Epithelial cell of proximal tubule (primary cell): Measurements from ENCODE around the gene TSN. TPM values are rescaled to one million over a fixed set of nuclear protein-coding genes. Genes with fewer than 3 reads are reported as not detected.

Experiments used
- DNase-seq: peaks from one replicate; pipeline ENCODE4 v3.0.0-alpha.2; 2011; ENCODE audit warnings: low read depth
- H3K4me3 ChIP-seq: 2 replicates; pipeline ENCODE4 v1.5.1; 2011; ENCODE audit warnings: low read depth, mild to moderate bottlenecking, low read length
- CTCF ChIP-seq: conservative IDR thresholded peaks from 2 replicates; pipeline ENCODE4 v1.5.1; 2012; ENCODE audit warnings: low read depth, mild to moderate bottlenecking, low read length
- total RNA-seq: library from RNA; depleted of rRNA; stranded (reverse); fragments of >200 nt; gene quantifications from 2 replicates; pipeline ENCODE4 v1.2.3, GENCODE V29; 2015

The TSN gene
- total RNA-seq, 1 donor from 2014 or later: 60.1 TPM

- no peak for DNase-seq
- no peak for TF ChIP-seq CTCF
- no peak overlapping the region for H3K4me3 ChIP-seq
Observed at GRCh38 chr2:121771976-121772742, 16.7 kb downstream of the TSN start.

GRCh38 chr2:121774235-121774634 is 18.8 kb downstream of the TSN start:
- DNase-seq: no peak
- no peak for TF ChIP-seq CTCF
- H3K4me3 ChIP-seq: no peak overlapping the region

GRCh38 chr2:121776361-121776760 is 20.9 kb downstream of the TSN start:
- TF ChIP-seq CTCF: no peak
- no peak for DNase-seq
- no peak overlapping the region for H3K4me3 ChIP-seq

GRCh38 chr2:121776885-121777698 is 21.6 kb downstream of the TSN start:
- DNase-seq: no peak
- H3K4me3 ChIP-seq: no peak overlapping the region
- no peak for TF ChIP-seq CTCF

- TF ChIP-seq CTCF: no peak
- no peak for DNase-seq
- no peak overlapping the region for H3K4me3 ChIP-seq
Observed at GRCh38 chr2:121777699-121778058, 22.2 kb downstream of the TSN start.

GRCh38 chr2:121778741-121779487 is 23.5 kb downstream of the TSN start:
- no peak overlapping the region for H3K4me3 ChIP-seq
- no peak for DNase-seq
- TF ChIP-seq CTCF: no peak
